OCI-LY1 (cell line): Measurements from ENCODE around the gene UST.

Experiments
- H2AFZ ChIP-seq: fragments of 200-600 bp; sonication (generic), shearing (Covaris generic); 2 replicates; pipeline ENCODE4 v1.6.0; 2014; ENCODE audit warnings: antibody characterized with exemption, mild to moderate bottlenecking, low read length
- H3F3A ChIP-seq: fragments of 200-600 bp; sonication (generic), shearing (Covaris generic); 2 replicates; pipeline ENCODE4 v1.6.0; 2014; ENCODE audit warnings: mild to moderate bottlenecking, antibody characterized with exemption, low read length, moderate library complexity; ENCODE audit not compliant: insufficient read depth
- H3K27ac ChIP-seq: fragments of 200-600 bp; sonication (generic); 2 replicates; pipeline ENCODE4 v1.5.1; 2014; ENCODE audit warnings: low read length, mixed run types, mild to moderate bottlenecking, low read depth; ENCODE audit not compliant: poor library complexity, severe bottlenecking
- H3K27me3 ChIP-seq: fragments of 200-600 bp; sonication (generic); 2 replicates; pipeline ENCODE4 v1.6.0; 2014; ENCODE audit warnings: antibody characterized with exemption, mild to moderate bottlenecking, low read length, moderate library complexity; ENCODE audit not compliant: insufficient read depth
- H3K36me3 ChIP-seq: fragments of 200-600 bp; sonication (generic); 2 replicates; pipeline ENCODE4 v1.6.1; 2014; ENCODE audit warnings: mild to moderate bottlenecking, antibody characterized with exemption, low read length, moderate library complexity, mixed read lengths; ENCODE audit not compliant: insufficient read depth
- H3K4me1 ChIP-seq: fragments of 200-600 bp; sonication (generic); 2 replicates; pipeline ENCODE4 v1.5.1; 2014; ENCODE audit warnings: mild to moderate bottlenecking, low read length, moderate library complexity; ENCODE audit not compliant: insufficient read depth, severe bottlenecking
- H3K4me2 ChIP-seq: fragments of 200-600 bp; sonication (generic), shearing (Covaris generic); 2 replicates; pipeline ENCODE4 v1.6.1; 2014; ENCODE audit warnings: low read length
- H3K4me3 ChIP-seq: fragments of 200-600 bp; sonication (generic); 2 replicates; pipeline ENCODE4 v1.5.1; 2014; ENCODE audit warnings: low read length, low read depth, mild to moderate bottlenecking, mixed read lengths; ENCODE audit not compliant: poor library complexity, severe bottlenecking
- H3K79me2 ChIP-seq: fragments of 200-600 bp; shearing (Covaris generic); 2 replicates; pipeline ENCODE4 v1.6.1; 2016; ENCODE audit warnings: mixed run types, low read length, mixed read lengths; ENCODE audit not compliant: insufficient read depth
- H3K9ac ChIP-seq: fragments of 200-600 bp; sonication (generic), shearing (Covaris generic); 2 replicates; pipeline ENCODE4 v1.6.1; 2014; ENCODE audit warnings: mild to moderate bottlenecking, low read length, mixed read lengths
- H3K9me2 ChIP-seq: fragments of 200-600 bp; sonication (generic), shearing (Covaris generic); 2 replicates; pipeline ENCODE4 v1.6.1; 2014; ENCODE audit warnings: low read depth, mild to moderate bottlenecking, low read length, mixed read lengths
- H3K9me3 ChIP-seq: fragments of 200-600 bp; shearing (Covaris generic); 2 replicates; pipeline ENCODE4 v1.6.1; 2014; ENCODE audit warnings: low read length, mixed read lengths
- H4K20me1 ChIP-seq: fragments of 200-600 bp; sonication (generic), shearing (Covaris generic); 2 replicates; pipeline ENCODE4 v1.6.0; 2016; ENCODE audit warnings: mild to moderate bottlenecking, low read length; ENCODE audit not compliant: insufficient read depth
- CTCF ChIP-seq: fragments of 200-600 bp; sonication (generic), shearing (Covaris generic); IDR thresholded peaks from 2 replicates; pipeline ENCODE4 v1.5.1; 2017; ENCODE audit warnings: mild to moderate bottlenecking, antibody characterized with exemption, low read length, moderate library complexity, mixed read lengths
- EZH2 ChIP-seq: fragments of 200-600 bp; sonication (generic), shearing (Covaris generic); IDR thresholded peaks from 2 replicates; pipeline ENCODE4 v1.8.0; 2017; ENCODE audit warnings: borderline replicate concordance, mixed run types, mild to moderate bottlenecking, antibody characterized with exemption, low read length, moderate library complexity, mixed read lengths

UST gene

GRCh38 chr6:149012040-149012545 lies 265.3 kb downstream of the UST start:
- H3K79me2 ChIP-seq = no peaks in the 10 kb centered on the region
- no peaks in the 10 kb centered on the region for H3F3A ChIP-seq
- no peak for TF ChIP-seq CTCF
- no peak for TF ChIP-seq EZH2
- no peaks in the 10 kb centered on the region for H3K27me3 ChIP-seq
- H3K4me3 ChIP-seq = no peak overlapping the region
- H3K9ac ChIP-seq = no peak overlapping the region
- H3K27ac ChIP-seq = no peak overlapping the region
- H3K9me2 ChIP-seq = no peaks in the 10 kb centered on the region
- no peaks in the 10 kb centered on the region for H3K4me1 ChIP-seq
- H3K9me3 ChIP-seq = no peaks in the 10 kb centered on the region
- no peak overlapping the region for H2AFZ ChIP-seq
- H3K4me2 ChIP-seq = no peak overlapping the region
- no peaks in the 10 kb centered on the region for H4K20me1 ChIP-seq
- no peaks in the 10 kb centered on the region for H3K36me3 ChIP-seq

GRCh38 chr6:149013586-149014344 lies 266.9 kb downstream of the UST start:
- H3K4me1 ChIP-seq = no peaks in the 10 kb centered on the region
- no peak overlapping the region for H3K27ac ChIP-seq
- no peak for TF ChIP-seq EZH2
- no peaks in the 10 kb centered on the region for H3K9me3 ChIP-seq
- no peaks in the 10 kb centered on the region for H3K27me3 ChIP-seq
- H3K9ac ChIP-seq = no peak overlapping the region
- no peak overlapping the region for H3K4me2 ChIP-seq
- no peak overlapping the region for H3K4me3 ChIP-seq
- H3K9me2 ChIP-seq = no peaks in the 10 kb centered on the region
- H3F3A ChIP-seq = no peaks in the 10 kb centered on the region
- H3K79me2 ChIP-seq = no peaks in the 10 kb centered on the region
- H2AFZ ChIP-seq = no peak overlapping the region
- H3K36me3 ChIP-seq = no peaks in the 10 kb centered on the region
- no peaks in the 10 kb centered on the region for H4K20me1 ChIP-seq

GRCh38 chr6:149014631-149015534 lies 268.1 kb downstream of the UST start:
- no peak overlapping the region for H3K9ac ChIP-seq
- H3K36me3 ChIP-seq = no peaks in the 10 kb centered on the region
- H3K4me1 ChIP-seq = no peaks in the 10 kb centered on the region
- no peak overlapping the region for H2AFZ ChIP-seq
- no peaks in the 10 kb centered on the region for H3K79me2 ChIP-seq
- no peaks in the 10 kb centered on the region for H3K27me3 ChIP-seq
- no peaks in the 10 kb centered on the region for H4K20me1 ChIP-seq
- no peak for TF ChIP-seq CTCF
- no peak for TF ChIP-seq EZH2
- H3K9me3 ChIP-seq = no peaks in the 10 kb centered on the region
- no peak overlapping the region for H3K27ac ChIP-seq
- no peaks in the 10 kb centered on the region for H3F3A ChIP-seq
- H3K4me2 ChIP-seq = no peak overlapping the region
- H3K4me3 ChIP-seq = no peak overlapping the region
- no peaks in the 10 kb centered on the region for H3K9me2 ChIP-seq
